ENCODE measurements around the gene APOL2. TPM values are rescaled to one million over a fixed set of nuclear protein-coding genes. Genes with fewer than 3 reads are reported as not detected.

The APOL2 gene
- total RNA-seq, 1 donor from 2014 or later, result 77.2 TPM

- Histone ChIP-seq H4K20me1 (ENCODE audit: insufficient read depth, low read length) (peaks cover 92% of the 10 kb centered on the region), H3K27me3 (ENCODE audit: insufficient read depth, low read length) (no peaks in the 10 kb centered on the region), H3K27ac (ENCODE audit: low read depth, low read length) (no peak overlapping the region), H3K79me2 (ENCODE audit: insufficient read depth, low read length) (peaks cover 52% of the 10 kb centered on the region), H3K4me3 (ENCODE audit: insufficient read depth, low read depth, low read length) (no peak overlapping the region), H3K4me1 (ENCODE audit: insufficient read depth, low read length) (no peaks in the 10 kb centered on the region), H3K9me3 (ENCODE audit: insufficient read depth, low read depth, low read length) (no peaks in the 10 kb centered on the region), H3K36me3 (ENCODE audit: insufficient read depth, low read length) (peaks cover 81% of the 10 kb centered on the region), H3K9ac (ENCODE audit: low read length) (no peak overlapping the region), H2AFZ (ENCODE audit: low read depth, low read length) (no peak overlapping the region), H3K4me2 (ENCODE audit: low read length) (no peak overlapping the region)
- Mint-ChIP-seq H3K4me3 (ENCODE audit: unreplicated experiment) (no peak overlapping the region), H3K27ac (ENCODE audit: unreplicated experiment) (peak overlapping the region; percentile 87), H3K27me3 (ENCODE audit: low read depth, unreplicated experiment) (no peaks in the 10 kb centered on the region), H3K9me3 (ENCODE audit: unreplicated experiment) (no peaks in the 10 kb centered on the region), H3K4me1 (ENCODE audit: low read depth, unreplicated experiment) (peaks cover 23% of the 10 kb centered on the region), H3K36me3 (ENCODE audit: low read depth, unreplicated experiment) (peaks cover 47% of the 10 kb centered on the region)
- TF ChIP-seq EZH2 (IDR thresholded peaks at IDR 0.05; ENCODE audit: insufficient read depth, low read length), result no peak
- TF ChIP-seq CTCF (IDR thresholded peaks at IDR 0.05; ENCODE audit: insufficient read depth, low read depth, low read length), result no peak
- DNase-seq (ENCODE audit: low read depth) (no peak), FAIRE-seq (no peak)
Observed at GRCh38 chr22:36285545-36285944, 46.2 kb upstream of the APOL2 start.

- no peak overlapping the region for H3K4me3 ChIP-seq (ENCODE audit: insufficient read depth, low read depth, low read length)
Observed at GRCh38 chr22:36285017-36285416, 45.7 kb upstream of the APOL2 start.

More at GRCh38 chr22:36285017-36285416, 45.7 kb upstream of the APOL2 start:
- H3K27ac ChIP-seq (ENCODE audit: low read depth, low read length), result no peak overlapping the region
- no peak overlapping the region for H2AFZ ChIP-seq (ENCODE audit: low read depth, low read length)
- H3K79me2 ChIP-seq (ENCODE audit: insufficient read depth, low read length), result peaks cover 51% of the 10 kb centered on the region
- no peak overlapping the region for H3K4me3 Mint-ChIP-seq (ENCODE audit: unreplicated experiment)
- H3K27me3 Mint-ChIP-seq (ENCODE audit: low read depth, unreplicated experiment), result no peaks in the 10 kb centered on the region
- H3K27me3 ChIP-seq (ENCODE audit: insufficient read depth, low read length), result no peaks in the 10 kb centered on the region
- TF ChIP-seq CTCF (IDR thresholded peaks at IDR 0.05; ENCODE audit: insufficient read depth, low read depth, low read length) (no peak), EZH2 (IDR thresholded peaks at IDR 0.05; ENCODE audit: insufficient read depth, low read length) (no peak)
- H3K36me3 ChIP-seq (ENCODE audit: insufficient read depth, low read length), result peaks cover 84% of the 10 kb centered on the region
- H3K36me3 Mint-ChIP-seq (ENCODE audit: low read depth, unreplicated experiment), result peaks cover 47% of the 10 kb centered on the region
- FAIRE-seq (no peak), DNase-seq (ENCODE audit: low read depth) (no peak)
- H3K9ac ChIP-seq (ENCODE audit: low read length), result no peak overlapping the region
- peaks cover 24% of the 10 kb centered on the region for H3K4me1 Mint-ChIP-seq (ENCODE audit: low read depth, unreplicated experiment)
- no peaks in the 10 kb centered on the region for H3K9me3 ChIP-seq (ENCODE audit: insufficient read depth, low read depth, low read length)
- H3K4me1 ChIP-seq (ENCODE audit: insufficient read depth, low read length), result no peaks in the 10 kb centered on the region
- no peak overlapping the region for H3K4me2 ChIP-seq (ENCODE audit: low read length)
- H3K9me3 Mint-ChIP-seq (ENCODE audit: unreplicated experiment), result no peaks in the 10 kb centered on the region
- peaks cover 96% of the 10 kb centered on the region for H4K20me1 ChIP-seq (ENCODE audit: insufficient read depth, low read length)
- H3K27ac Mint-ChIP-seq (ENCODE audit: unreplicated experiment), result peak overlapping the region; percentile 72

Measured in astrocyte (in vitro differentiated cells and primary cell).